ENCODE measurements around the gene NMRAL1. TPM values are rescaled to one million over a fixed set of nuclear protein-coding genes. Genes with fewer than 3 reads are reported as not detected.

Gene NMRAL1
- polyA plus RNA-seq, 1 of the 3 experiments (the other 2 are of a cell fraction) = 99.9 TPM

- TF ChIP-seq CTCF (IDR thresholded peaks at IDR 0.05) (no peak), GABPA (IDR thresholded peaks at IDR 0.05; ENCODE audit: low read depth) (no peak)
These were observed 62.3 kb downstream of the NMRAL1 start (continued) for GRCh38 chr16:4412159-4412558.

Small RNA genes lying within 50 kb of the gene (small RNA-seq; reads per million reads assigned to genes)
- 0 reads per million in 7 experiments for gene AC012676.2

Other genes starting within 250 kb of the NMRAL1 start
- not detected in 2 replicates for gene SRL, start 232.5 kb downstream of the NMRAL1 start, polyA plus RNA-seq (2012; rRNA removed)
- gene TFAP4, start 201.6 kb downstream of the NMRAL1 start, polyA plus RNA-seq (2012; rRNA removed) = 8.8 and 13.1 TPM in 2 replicates
- gene GLIS2, start 158.6 kb downstream of the NMRAL1 start, polyA plus RNA-seq (2012; rRNA removed) = 3.3 and 6.5 TPM in 2 replicates
- gene PAM16, start 123.3 kb downstream of the NMRAL1 start, polyA plus RNA-seq (2012; rRNA removed) = 96.3 and 96.4 TPM in 2 replicates
- 11.4 and 37.4 TPM in 2 replicates for gene VASN, start 102.8 kb downstream of the NMRAL1 start, polyA plus RNA-seq (2012; rRNA removed)
- gene CORO7, start 58.0 kb downstream of the NMRAL1 start, polyA plus RNA-seq (2012; rRNA removed) = 21.9 and 25.8 TPM in 2 replicates
- gene DNAJA3, start 48.8 kb downstream of the NMRAL1 start, polyA plus RNA-seq (2012; rRNA removed) = 48.7 and 52.6 TPM in 2 replicates
- 65.1 and 75.5 TPM in 2 replicates for gene HMOX2, start 1.8 kb upstream of the NMRAL1 start, polyA plus RNA-seq (2012; rRNA removed)
- 19.4 and 30.2 TPM in 2 replicates for gene CDIP1, start 64.1 kb upstream of the NMRAL1 start, polyA plus RNA-seq (2012; rRNA removed)
- 0.05 TPM in 2 replicates for gene C16orf96, start 81.7 kb upstream of the NMRAL1 start, polyA plus RNA-seq (2012; rRNA removed)
- gene UBALD1, start 140.3 kb upstream of the NMRAL1 start, polyA plus RNA-seq (2012; rRNA removed) = 13.0 and 16.7 TPM in 2 replicates
- 5.5 and 13.3 TPM in 2 replicates for gene MGRN1, start 150.2 kb upstream of the NMRAL1 start, polyA plus RNA-seq (2012; rRNA removed)
- gene NUDT16L1, start 218.9 kb upstream of the NMRAL1 start, polyA plus RNA-seq (2012; rRNA removed) = 45.8 and 45.9 TPM in 2 replicates